ENCODE results near the gene GREB1.

GREB1 gene

GRCh38 chr2:11560806-11561205 is 27.0 kb downstream of the GREB1 start:
- DNase-seq = no peak

GRCh38 chr2:11562011-11562410 is 28.2 kb downstream of the GREB1 start:
- DNase-seq = no peak

- DNase-seq = no peak
Observed at GRCh38 chr2:11562476-11562875, 28.6 kb downstream of the GREB1 start.

- DNase-seq = no peak
Observed at GRCh38 chr2:11563784-11564666, 30.2 kb downstream of the GREB1 start.

- DNase-seq = no peak
Observed at GRCh38 chr2:11564816-11565567, 31.1 kb downstream of the GREB1 start.

GRCh38 chr2:11566383-11566782 is 32.5 kb downstream of the GREB1 start:
- no peak for DNase-seq

- no peak for DNase-seq
Observed at GRCh38 chr2:11567631-11568031, 33.8 kb downstream of the GREB1 start.

GRCh38 chr2:11568436-11568835 is 34.6 kb downstream of the GREB1 start:
- no peak for DNase-seq

GRCh38 chr2:11569636-11570035 is 35.8 kb downstream of the GREB1 start:
- DNase-seq = no peak

GRCh38 chr2:11571170-11571569 is 37.3 kb downstream of the GREB1 start:
- DNase-seq = no peak

GRCh38 chr2:11572996-11573395 is 39.2 kb downstream of the GREB1 start:
- no peak for DNase-seq

GRCh38 chr2:11573418-11574175 is 39.8 kb downstream of the GREB1 start:
- no peak for DNase-seq

- no peak for DNase-seq
Observed at GRCh38 chr2:11574176-11575046, 40.6 kb downstream of the GREB1 start.

GRCh38 chr2:11576398-11576797 is 42.6 kb downstream of the GREB1 start:
- DNase-seq = no peak

- no peak for DNase-seq
Observed at GRCh38 chr2:11577101-11577883, 43.4 kb downstream of the GREB1 start.

GRCh38 chr2:11578081-11578948 is 44.5 kb downstream of the GREB1 start:
- DNase-seq = no peak

- DNase-seq = no peak
Observed at GRCh38 chr2:11578986-11579774, 45.3 kb downstream of the GREB1 start.

- no peak for DNase-seq
Observed at GRCh38 chr2:11579867-11580659, 46.2 kb downstream of the GREB1 start.

GRCh38 chr2:11580697-11581096 is 46.9 kb downstream of the GREB1 start:
- no peak for DNase-seq

Data from DMS79 (cell line).